NCI-H2107 treated with DMSO at 0.1 percent for 48 hours (cell line): Measurements from ENCODE around the gene CCNL1.
A peak's percentile ranks its signal among the peaks of the same experiment; 100 is the strongest.
"Not testable (repeated sequence)": the region's sequence is repeated elsewhere in the genome, so short reads cannot be mapped to it uniquely, and the experiment has no call there.

Experiments used
- DNase-seq: peaks from one replicate; lab custom pipeline; 2025; ENCODE audit not compliant: unreplicated experiment; lab: John Stamatoyannopoulos, UW

The CCNL1 gene

DNA sequence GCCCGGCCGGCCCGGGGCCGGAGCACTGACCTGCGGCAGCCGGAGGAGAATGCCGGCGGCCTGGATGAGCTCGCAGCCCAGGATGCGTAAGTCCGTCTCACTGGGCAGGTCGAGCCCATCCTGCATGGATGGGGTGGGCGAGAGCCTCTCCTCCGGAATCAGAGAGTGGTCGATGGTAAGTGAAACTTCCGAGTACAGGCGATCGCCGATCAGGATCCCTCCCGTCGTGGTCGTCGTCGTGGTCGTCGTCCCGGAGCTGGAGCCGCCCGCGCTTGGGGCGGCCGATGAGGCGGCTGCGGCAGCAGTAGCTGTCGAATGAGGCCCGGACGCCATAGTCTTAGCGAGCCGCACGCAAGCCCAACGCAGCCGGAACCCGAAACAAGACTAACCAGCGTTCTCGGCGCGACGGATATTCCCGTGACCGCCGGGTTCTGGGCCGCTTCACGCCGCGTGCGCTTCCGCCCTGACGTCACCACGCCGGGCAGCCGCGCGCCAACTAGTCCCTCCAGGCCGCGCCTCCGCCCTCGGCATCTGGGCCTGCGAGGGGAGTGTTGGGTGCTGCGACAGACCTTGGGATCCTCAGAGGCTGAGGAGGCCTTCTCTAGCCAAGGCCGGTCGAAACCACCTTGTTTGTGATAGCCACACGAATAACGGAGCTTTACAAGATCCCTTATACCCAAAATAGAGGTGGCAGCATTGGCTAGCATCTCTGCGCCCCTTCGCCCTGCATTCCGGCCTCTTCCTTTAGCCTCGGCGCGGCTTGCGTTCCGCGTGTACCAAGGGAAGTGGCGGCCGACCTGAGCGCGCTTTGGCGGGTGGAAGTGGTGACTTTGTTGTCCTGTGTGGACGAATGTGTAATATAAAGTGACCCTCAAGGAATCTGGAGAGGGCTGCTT lies at the start of gene CCNL1:
CCNL1 (minus strand) TSS at position 386 of the 896 bp plus-strand sequence; CDS start at position 333, 53 bp downstream.
- peak; percentile 96 for DNase-seq

DNA sequence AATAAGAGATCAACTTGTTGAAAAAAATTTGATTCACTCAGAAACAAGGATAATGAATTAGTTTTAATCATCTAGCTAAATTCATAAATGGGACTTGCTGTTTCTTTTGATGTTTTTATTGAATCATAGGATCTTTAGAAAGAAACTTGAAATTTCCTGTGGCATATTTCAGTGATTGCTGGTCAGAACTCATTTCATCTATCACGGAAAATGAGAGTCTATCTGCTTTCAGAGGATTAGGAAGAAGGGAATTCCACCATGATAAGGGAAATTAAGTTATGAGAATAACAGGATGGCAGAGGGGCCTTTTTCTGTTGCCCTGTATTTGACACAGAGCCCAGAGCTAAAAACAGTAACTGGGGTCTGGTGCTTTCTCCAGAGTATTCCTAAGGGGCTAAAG lies 44.9 kb upstream of the CCNL1 start:
- DNase-seq: no peak

DNA sequence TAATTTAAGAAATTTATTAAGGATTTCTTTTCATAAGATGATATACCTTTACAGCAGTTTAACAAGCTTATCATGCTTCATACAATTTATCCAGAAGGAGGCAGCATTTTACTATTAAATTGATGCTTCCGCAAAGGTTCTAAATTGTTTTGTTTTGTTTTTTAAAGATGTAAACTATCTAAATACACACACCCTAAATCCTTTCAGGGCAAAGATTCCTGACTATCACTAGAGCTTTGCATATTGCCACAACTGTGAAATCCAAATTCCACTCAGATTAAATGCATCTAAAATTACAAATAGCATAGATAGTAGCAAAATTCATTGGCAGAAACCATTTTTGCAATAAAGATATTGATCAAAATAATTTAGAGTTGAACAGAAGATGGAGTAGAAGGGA lies 44.5 kb upstream of the CCNL1 start:
- DNase-seq: peak; percentile 39

DNA sequence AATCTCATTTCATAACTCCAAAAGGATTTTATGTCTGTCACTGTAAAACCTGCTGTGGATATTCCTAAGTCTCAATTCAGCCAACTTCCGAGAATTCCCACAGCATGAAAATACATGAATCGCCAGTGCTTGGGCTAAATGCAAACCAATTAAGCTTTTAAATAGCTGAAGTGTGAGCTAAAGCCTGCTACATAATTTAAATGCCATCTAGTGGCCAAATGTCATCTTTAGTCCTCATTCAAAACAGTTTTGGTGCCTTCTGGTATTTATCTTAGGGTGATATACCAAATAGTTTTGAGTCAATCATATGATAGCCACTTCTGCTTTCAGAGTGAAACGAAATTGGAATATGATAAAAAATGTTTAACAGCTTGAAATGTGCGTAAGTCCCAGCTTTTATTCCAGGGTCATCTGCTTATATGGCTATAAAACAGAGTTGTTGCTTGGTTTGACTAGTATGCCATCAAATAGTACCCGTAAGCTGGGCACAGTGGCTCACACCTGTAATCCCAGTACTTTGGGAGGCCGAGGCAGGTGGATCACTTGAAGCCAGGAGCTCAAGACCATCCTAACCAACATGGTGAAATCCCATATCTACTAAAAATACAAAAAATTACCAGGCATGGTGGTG lies 41.8 kb upstream of the CCNL1 start:
- peak; percentile 83 for DNase-seq

DNA sequence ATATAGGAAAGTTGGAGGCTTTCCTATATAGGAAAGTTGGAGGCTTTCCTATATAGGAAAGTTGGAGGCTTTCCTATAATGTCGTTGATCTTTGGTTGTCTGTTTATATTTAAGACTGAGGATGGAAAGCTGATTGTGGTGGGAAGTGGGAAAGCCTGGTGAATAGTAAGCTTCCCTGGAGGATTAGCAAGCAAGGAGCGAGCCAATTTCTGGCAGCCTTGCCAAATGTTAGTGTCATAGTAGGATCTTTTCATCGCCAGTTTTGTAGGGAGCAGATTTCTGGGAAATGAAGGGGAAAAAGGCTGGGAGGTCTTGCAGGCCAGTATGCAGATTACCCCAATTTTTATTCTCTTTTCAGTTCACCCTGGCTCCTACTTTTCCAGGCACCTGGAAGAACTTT lies 39.9 kb upstream of the CCNL1 start:
- DNase-seq: no peak

DNA sequence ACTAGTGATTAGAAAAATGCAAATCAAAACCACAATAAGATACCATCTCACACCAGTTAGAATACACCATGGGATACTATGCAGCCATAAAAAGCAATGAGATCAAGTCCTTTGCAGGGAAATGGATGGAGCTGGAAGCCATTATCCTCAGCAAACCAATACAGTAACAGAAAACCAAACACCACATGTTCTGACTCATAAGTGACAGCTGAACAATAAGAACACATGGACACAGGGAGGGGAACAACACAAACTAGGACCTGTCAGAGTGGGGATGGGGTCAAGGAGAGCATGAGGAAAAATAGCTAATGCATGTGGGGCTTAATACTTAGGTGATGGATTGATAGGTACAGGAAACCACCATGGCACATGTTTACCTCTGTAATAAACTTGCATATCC lies 36.0 kb upstream of the CCNL1 start:
- DNase-seq: no peak

DNA sequence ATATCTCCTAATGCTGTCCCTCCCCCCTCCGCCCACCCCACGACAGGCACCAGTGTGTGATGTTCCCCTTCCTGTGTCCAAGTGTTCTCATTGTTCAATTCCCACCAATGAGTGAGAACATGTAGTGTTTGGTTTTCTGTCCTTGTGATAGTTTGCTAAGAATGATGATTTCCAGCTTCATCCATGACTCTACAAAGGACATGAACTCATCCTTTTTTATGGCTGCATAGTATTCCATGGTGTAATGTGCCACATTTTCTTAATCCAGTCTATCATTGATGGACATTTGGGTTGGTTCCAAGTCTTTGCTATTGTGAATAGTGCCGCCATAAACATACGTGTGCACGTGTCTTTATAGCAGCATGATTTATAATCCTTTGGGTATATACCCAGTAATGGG lies 31.2 kb upstream of the CCNL1 start:
- DNase-seq: not testable (repeated sequence)

DNA sequence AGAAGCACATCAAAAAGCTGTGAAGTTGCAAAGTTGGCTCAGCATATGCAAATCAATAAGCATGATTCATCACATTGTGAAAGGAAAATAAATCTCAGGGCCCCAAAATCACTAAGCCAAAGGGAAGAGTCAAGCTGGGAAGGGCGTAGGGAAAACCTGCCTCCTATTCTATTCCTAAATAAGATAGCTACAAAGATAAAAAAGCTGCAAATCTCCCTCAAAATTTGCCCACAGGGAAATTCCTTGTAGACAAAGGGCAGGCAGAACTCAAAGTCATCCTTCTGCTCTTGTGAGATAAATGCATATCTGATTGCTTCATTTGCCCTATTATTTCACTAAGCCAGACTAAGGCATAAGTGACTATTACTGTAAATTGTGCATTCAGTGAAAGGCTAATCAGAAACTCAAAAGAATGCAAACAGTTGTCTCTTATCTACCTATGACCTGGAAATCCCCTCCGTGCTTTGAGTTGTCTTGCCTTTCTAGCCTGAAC lies 30.5 kb upstream of the CCNL1 start:
- DNase-seq: no peak

DNA sequence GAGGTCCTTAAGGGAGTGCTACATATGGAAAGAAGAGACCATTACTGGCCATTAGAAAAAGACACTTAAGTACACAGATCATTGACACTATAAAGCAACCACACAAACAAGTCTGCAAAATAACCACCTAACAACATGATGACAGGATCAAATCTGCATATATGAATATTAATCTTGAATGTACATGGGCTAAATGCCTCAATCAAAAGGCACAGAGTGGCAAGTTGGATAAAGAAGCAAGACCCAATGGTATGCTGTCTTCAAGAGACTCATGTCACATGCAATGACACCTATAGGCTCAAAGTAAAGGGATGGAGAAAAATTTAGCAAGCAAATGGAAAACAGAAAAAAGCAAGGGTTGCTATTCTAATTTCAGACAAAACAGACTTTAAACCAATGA lies 28.4 kb upstream of the CCNL1 start:
- no peak for DNase-seq

DNA sequence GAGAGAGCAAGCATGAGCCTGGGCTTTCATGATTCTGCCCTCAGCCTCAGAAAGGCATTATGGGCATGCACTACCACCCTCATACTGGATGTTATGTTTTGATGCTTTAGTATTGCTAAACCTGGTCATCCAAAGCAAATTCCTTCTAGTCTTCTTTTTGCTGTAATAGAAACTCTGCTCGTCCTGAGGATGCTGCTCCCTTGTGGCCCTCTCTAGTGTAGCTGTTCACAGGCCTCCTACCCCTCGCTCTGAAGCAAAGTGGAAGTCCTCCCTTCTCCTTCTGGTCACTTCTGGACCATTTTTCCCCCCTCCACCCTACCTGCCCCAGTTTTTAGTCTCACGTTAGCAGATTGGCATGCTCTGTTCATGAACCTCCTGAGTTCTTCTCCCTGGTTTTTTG lies 22.9 kb upstream of the CCNL1 start:
- no peak for DNase-seq

DNA sequence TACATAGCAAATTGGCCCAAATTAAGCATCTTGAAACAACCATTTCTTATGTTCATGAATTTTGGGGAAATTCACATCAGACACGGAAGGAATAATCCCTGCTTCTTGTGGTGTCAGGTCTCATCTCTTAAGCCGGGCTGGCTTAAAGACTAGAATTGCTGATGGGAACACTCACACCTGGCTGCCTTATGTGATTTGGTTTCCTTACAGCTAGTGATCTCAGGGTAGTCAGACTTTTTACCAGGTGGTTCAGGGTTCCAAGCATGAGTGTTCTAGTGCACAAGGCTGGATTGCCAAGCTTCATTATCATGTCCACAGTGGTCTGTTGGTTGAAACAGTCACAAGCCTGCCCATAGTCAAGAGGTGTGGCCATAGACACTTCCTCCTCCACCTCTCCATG lies 20.3 kb upstream of the CCNL1 start:
- DNase-seq: no peak

DNA sequence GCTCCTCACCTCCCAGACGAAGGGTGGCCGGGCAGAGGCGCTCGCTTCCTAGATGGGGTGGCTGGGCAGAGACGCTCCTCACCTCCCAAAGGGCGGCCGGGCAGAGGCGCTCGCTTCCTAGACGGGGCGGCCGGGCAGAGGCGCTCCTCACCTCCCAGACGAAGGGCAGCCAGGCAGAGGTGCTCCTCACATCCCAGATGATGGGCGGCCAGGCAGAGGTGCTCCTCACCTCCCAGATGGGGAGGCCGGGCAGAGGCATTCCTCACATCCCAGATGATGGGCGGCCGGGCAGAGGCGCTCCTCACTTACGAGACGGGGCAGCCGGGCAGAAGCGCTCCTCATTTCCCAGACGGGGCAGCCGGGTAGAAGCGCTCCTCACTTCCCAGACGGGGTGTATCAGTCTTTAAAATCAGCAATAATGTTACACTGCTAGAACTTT lies 19.4 kb upstream of the CCNL1 start:
- DNase-seq: no peak

DNA sequence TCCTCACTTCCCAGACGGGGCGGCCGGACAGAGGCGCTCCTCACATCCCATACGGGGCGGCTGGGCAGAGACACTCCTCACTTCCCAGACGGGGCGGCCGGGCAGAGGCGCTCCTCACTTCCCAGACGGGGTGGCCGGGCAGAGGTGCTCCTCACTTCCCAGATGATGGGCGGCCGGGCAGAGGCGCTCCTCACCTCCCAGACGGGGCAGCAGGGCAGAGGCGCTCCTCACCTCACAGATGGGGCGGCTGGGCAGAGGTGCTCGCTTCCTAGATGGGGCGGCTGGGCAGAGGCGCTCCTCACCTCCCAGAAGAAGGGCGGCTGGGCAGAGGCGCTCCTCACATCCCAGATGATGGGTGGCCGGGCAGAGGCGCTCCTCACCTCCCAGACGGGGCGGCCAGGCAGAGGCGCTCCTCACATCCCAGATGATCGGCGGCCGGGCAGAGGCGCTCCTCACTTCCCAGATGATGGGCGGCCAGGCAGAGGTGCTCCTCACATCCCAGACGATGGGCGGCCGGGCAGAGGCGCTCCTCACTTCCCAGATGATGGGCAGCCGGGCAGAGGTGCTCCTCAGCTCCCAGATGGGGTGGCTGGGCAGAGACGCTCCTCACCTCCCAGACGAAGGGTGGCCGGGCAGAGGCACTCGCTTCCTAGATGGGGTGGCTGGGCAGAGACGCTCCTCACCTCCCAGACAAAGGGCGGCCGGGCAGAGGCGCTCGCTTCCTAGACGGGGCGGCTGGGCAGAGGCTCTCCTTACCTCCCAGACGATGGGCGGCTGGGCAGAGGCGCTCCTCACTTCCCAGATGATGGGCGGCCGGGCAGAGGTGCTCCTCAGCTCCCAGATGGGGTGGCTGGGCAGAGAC lies 18.8 kb upstream of the CCNL1 start:
- DNase-seq: not testable (repeated sequence)

DNA sequence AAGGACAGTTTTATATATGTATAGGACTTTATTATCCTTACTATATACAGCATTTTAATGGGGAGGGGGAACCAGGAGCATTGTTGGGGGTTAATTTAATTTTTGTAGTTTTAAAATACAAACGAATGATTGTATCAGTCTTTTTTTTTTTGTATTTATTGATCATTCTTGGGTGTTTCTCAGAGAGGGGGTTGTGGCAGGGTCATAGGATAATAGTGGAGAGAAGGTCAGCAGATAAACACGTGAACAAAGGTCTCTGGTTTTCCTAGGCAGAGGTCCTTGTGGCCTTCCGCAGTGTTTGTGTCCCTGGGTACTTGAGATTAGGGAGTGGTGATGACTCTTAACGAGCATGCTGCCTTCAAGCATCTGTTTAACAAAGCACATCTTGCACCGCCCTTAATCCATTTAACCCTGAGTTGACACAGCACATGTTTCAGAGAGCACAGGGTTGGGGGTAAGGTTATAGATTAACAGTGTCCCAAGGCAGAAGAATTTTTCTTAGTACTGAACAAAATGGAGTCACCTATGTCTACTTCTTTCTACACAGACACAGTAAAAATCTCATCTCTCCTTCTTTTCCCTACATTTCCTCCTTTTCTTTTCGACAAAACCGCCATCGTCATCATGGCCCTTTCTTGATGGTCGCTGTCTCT lies 18.0 kb upstream of the CCNL1 start:
- not testable (repeated sequence) for DNase-seq

DNA sequence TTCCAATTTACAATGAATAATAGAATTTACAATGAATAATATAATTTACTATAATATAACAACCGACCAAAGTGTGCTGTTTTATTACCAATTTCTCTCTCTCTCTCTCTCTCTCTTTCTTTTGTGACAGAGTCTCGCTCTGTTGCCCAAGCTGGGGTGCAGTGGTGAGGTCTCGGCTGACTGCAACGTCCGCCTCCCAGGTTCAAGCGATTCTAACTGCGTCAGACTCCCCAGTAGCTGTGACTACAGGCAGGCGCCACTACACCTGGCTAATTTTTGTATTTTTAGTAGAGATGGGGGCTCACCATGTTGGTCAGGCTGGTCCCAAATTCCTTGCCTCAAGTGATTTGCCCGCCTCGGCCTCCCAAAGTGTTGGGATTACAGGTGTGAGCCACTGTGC lies 17.0 kb upstream of the CCNL1 start:
- no peak for DNase-seq

DNA sequence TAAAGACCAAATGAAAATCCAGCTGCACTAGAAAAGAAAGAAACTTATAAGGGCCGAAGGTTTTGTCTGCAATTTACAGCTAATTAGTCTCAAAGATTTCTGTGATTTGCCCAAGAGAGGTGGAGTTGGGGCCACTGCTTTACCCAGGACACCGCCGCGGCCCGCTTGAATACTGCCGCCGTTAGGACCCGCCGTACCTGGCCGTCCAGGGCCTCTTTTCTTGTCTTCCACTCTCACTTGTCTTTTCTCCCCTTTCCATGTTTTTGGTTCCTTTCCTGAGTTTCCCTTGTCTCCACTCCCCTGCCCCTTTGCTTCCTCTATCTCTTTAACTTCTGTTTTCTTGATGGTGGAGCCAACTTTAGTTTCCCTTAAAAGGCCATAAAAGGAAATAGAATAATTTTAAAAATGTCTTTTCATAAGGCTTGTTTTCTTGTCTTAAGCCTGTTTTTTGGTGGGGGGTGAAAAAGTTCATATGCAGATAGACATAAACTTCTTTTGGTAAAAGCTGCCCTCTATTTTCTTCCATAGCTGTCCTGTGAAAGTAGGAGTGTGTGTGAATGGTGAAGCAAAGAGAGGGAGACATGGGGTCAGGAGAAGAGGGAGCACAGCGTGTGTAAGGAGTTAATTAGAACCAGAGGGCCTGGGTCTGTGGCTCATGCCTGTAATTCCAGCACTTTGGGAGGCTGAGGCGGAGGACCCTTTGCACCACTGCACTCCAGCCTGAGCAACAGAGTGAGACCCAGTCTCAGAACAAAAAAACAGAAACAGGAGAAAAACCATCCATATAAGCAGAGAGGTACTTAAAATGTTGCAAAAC lies 16.0 kb upstream of the CCNL1 start:
- DNase-seq: peak; percentile 67

DNA sequence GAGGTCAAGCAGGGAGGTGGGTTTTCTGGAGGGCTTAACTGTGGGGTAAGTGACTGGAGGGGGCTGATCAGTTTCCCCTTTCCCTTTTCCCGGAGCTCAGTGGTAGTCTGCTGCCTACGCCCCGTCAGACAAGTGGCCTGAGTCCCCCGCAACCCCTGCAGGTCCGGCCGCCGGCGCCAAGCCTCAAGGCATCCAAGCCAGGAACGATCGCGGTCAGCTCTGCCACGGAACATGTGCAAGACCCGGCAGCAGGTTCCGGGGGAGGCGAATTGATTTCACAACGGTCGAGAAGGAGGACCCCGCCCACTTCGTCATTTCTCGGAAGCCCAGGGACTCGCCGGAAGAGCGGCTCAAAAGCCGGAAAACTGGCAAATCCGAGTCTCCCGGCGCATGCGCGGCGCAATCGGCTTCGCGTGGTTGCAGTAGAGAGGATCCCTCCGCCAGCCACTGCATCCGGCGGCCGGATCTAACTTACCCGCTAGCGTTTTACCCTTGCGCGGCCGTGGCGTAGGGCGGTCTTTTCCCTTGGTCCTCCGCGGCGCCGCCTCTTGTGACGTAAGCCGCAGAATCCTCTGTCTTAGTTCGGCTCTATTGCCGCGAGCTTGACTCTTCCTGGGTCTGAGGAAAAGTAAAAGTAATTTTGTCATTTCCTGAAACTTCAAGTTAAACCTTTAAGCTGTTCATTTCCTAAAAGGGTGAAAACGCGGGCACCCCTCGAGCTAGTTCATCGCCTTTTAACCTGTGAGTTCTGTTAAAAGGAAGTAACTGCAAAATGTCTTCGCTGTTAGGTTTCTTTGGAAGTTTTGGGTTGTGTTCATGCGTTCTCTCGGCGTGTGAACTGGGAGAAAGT lies 14.9 kb upstream of the CCNL1 start:
- peak; percentile 99 for DNase-seq

DNA sequence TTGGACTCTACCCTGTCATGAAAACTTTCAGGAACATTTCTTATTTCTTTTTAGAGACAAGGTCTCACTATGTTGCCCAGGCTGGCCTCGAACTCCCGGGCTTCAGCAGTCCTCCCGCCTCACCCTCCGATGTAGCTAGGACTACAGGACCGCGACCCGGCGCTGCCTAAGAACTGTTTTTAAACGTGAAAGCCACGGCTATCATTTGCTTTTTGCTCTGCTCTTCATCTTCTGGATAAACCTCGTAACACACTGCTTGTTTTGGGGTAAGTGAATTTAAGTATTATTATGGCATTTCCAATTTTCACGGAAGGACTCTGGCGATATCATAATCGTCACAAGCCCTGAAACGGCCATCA lies 14.3 kb upstream of the CCNL1 start:
- DNase-seq: peak; percentile 83

DNA sequence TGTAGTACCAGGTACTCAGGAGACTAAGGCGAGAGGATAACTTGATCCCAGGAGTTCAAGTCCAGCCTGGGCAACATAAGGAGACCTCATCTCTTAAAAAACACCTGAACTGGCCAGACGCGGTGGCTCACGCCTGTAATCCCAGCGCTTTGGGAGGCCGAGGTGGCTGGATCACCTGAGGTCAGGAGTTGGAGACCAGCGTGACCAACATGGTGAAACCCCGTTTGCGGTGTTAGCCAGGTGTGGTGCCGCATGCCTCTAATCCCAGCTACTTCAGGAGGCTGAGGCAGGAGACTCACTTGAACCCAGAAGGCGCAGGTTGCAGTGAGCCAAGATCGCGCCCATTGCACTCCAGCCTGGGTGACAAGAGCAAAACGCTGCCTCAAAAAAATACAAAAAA lies 13.4 kb upstream of the CCNL1 start:
- DNase-seq: not testable (repeated sequence)
